ENCODE data around the gene CDH2. TPM values are rescaled to one million over a fixed set of nuclear protein-coding genes. Genes with fewer than 3 reads are reported as not detected.

CDH2 gene
- total RNA-seq, 1 donor from 2014 or later: 198 TPM

DNA sequence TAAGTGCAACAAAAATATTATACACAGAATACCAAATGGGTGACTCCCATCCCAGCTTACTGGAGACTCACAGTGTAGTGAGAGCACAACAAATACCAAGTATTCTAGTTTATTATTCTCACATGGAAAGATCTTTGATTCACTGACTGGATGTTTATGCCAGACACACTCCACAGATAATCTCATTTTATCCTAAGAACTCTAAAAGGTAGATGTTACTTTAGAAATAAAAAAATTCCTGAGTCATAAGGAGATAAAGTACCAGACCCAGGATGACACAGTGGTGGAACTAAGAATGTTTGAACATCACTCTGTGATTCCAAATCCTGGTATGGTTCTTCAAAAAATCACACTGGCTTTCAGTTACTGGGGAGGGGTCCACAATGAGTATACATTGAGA, 136.2 kb downstream of the CDH2 start:
- TF ChIP-seq, protein P1, sequence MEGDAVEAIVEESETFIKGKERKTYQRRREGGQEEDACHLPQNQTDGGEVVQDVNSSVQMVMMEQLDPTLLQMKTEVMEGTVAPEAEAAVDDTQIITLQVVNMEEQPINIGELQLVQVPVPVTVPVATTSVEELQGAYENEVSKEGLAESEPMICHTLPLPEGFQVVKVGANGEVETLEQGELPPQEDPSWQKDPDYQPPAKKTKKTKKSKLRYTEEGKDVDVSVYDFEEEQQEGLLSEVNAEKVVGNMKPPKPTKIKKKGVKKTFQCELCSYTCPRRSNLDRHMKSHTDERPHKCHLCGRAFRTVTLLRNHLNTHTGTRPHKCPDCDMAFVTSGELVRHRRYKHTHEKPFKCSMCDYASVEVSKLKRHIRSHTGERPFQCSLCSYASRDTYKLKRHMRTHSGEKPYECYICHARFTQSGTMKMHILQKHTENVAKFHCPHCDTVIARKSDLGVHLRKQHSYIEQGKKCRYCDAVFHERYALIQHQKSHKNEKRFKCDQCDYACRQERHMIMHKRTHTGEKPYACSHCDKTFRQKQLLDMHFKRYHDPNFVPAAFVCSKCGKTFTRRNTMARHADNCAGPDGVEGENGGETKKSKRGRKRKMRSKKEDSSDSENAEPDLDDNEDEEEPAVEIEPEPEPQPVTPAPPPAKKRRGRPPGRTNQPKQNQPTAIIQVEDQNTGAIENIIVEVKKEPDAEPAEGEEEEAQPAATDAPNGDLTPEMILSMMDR (IDR thresholded peaks at IDR 0.05): no peak
- no peak overlapping the region for H3K4me3 Mint-ChIP-seq (ENCODE audit: unreplicated experiment)
- no peak for DNase-seq (ENCODE audit: low spot score)
- peaks cover 1% of the 10 kb centered on the region for H3K36me3 Mint-ChIP-seq (ENCODE audit: low read depth)
- no peaks in the 10 kb centered on the region for H3K27me3 Mint-ChIP-seq (ENCODE audit: low read depth)
- peak overlapping the region; percentile 87 for H3K27ac Mint-ChIP-seq (ENCODE audit: unreplicated experiment)
- H3K9me3 Mint-ChIP-seq (ENCODE audit: low read depth): no peaks in the 10 kb centered on the region
- peaks cover 55% of the 10 kb centered on the region for H3K4me1 Mint-ChIP-seq (ENCODE audit: low read depth)

DNA sequence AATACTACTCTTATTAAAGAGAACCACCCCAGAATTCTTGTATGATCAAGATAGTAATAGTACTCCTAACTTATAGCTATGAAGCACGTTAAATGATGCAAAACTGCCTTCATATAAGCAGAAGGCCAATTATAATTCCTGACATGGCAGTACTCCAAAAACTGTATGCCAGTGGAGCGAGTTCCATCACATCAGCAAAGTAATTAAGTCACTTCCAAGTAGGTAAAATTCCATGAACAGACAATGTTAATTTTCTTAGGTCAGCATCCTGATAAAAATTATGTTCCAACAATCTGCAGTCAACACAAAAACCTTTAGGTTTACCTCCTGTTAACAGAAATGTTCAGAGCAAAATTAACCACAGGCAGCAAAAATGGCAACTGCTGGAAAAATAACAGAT, 136.7 kb downstream of the CDH2 start:
- H3K9me3 Mint-ChIP-seq (ENCODE audit: low read depth): no peaks in the 10 kb centered on the region
- no peak for DNase-seq (ENCODE audit: low spot score)
- TF ChIP-seq, protein P1 (IDR thresholded peaks at IDR 0.05): no peak
- peaks cover 55% of the 10 kb centered on the region for H3K4me1 Mint-ChIP-seq (ENCODE audit: low read depth)
- H3K36me3 Mint-ChIP-seq (ENCODE audit: low read depth): peaks cover 1% of the 10 kb centered on the region
- H3K4me3 Mint-ChIP-seq (ENCODE audit: unreplicated experiment): no peak overlapping the region
- H3K27me3 Mint-ChIP-seq (ENCODE audit: low read depth): no peaks in the 10 kb centered on the region
- peak overlapping the region; percentile 87 for H3K27ac Mint-ChIP-seq (ENCODE audit: unreplicated experiment)

DNA sequence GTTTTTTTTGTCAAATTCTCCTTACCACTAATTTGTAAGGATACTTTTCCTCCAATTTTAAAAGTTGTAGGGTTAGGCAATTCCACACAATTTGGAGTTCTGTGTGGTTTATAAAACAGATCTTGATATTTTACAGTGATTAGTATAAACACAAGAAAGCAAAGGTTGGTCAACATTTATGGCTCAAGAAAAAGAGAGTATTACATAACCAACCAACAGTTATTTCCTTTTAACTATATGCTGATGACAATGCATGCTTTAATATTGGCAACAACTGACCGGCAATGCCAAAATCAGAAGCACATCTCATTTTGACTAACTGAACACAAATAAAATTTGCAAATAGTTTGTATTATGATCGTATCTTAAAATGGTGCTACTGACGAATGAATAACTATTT, 137.2 kb downstream of the CDH2 start:
- Mint-ChIP-seq H3K4me1 (ENCODE audit: low read depth) (peaks cover 55% of the 10 kb centered on the region), H3K9me3 (ENCODE audit: low read depth) (no peaks in the 10 kb centered on the region)

DNA sequence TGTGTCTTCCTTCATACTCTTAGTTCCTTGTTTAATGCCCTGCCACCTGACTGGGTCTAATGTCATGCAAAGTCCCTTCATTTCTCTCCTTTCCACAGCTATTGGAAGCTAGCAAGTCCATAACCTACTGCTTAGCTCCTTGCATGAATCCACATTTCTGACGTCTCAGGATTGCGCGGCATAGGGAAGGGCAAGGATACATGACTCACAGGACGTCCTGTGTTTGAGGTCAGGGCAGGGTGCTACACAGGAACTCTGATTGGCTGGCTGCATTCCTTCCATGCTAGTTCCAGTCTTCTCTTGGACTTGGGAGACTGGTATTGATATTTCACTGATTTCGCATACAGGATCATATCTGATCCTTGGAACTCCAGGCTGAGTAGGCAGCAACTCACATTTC, 137.9 kb downstream of the CDH2 start:
- H3K4me1 Mint-ChIP-seq (ENCODE audit: low read depth): peaks cover 57% of the 10 kb centered on the region
- TF ChIP-seq, protein P1 (IDR thresholded peaks at IDR 0.05): no peak
- H3K27ac Mint-ChIP-seq (ENCODE audit: unreplicated experiment): no peak overlapping the region
- H3K36me3 Mint-ChIP-seq (ENCODE audit: low read depth): peaks cover 1% of the 10 kb centered on the region
- H3K9me3 Mint-ChIP-seq (ENCODE audit: low read depth): no peaks in the 10 kb centered on the region
- no peak overlapping the region for H3K4me3 Mint-ChIP-seq (ENCODE audit: unreplicated experiment)
- H3K27me3 Mint-ChIP-seq (ENCODE audit: low read depth): no peaks in the 10 kb centered on the region
- no peak for DNase-seq (ENCODE audit: low spot score)

More for the DNA sequence above, 137.2 kb downstream of the CDH2 start:
- H3K27ac Mint-ChIP-seq (ENCODE audit: unreplicated experiment): peak overlapping the region; percentile 28
- H3K36me3 Mint-ChIP-seq (ENCODE audit: low read depth): peaks cover 1% of the 10 kb centered on the region
- no peaks in the 10 kb centered on the region for H3K27me3 Mint-ChIP-seq (ENCODE audit: low read depth)
- no peak for DNase-seq (ENCODE audit: low spot score)
- no peak overlapping the region for H3K4me3 Mint-ChIP-seq (ENCODE audit: unreplicated experiment)
- TF ChIP-seq, protein P1 (IDR thresholded peaks at IDR 0.05): no peak

DNA sequence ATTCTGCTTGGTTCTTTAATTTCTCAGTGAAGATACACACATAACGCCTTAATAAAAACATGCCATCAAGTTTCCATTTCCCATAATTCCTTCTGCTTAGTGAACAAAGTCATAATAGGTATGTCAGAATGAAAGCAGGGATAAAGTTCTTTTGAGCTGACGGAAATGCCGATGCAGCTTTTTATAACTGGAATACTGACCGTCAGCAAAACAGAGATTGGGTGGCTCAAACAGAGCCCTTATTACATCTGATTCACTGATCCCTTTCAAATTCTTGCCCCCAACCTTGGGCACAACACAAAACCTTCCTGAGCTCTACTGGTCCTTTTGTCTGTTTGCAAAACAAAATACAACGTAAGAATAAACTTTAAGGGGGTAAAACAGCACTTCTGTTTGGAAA, 140.4 kb downstream of the CDH2 start:
- no peak for DNase-seq (ENCODE audit: low spot score)
- H3K36me3 Mint-ChIP-seq (ENCODE audit: low read depth): peaks cover 1% of the 10 kb centered on the region
- no peaks in the 10 kb centered on the region for H3K27me3 Mint-ChIP-seq (ENCODE audit: low read depth)
- H3K9me3 Mint-ChIP-seq (ENCODE audit: low read depth): no peaks in the 10 kb centered on the region
- no peak overlapping the region for H3K4me3 Mint-ChIP-seq (ENCODE audit: unreplicated experiment)
- peaks cover 62% of the 10 kb centered on the region for H3K4me1 Mint-ChIP-seq (ENCODE audit: low read depth)
- peak overlapping the region; percentile 37 for H3K27ac Mint-ChIP-seq (ENCODE audit: unreplicated experiment)
- TF ChIP-seq, protein P1 (IDR thresholded peaks at IDR 0.05): no peak
